CD4-positive, alpha-beta T cell (primary cell): ENCODE measurements around the gene KDM2B. TPM values are rescaled to one million over a fixed set of nuclear protein-coding genes. Genes with fewer than 3 reads are reported as not detected.

Experiments used
- ATAC-seq: fragments of 200-7000 bp; cut with Tn5 transposase; one replicate; pipeline ENCODE4 v1.10.0; 2022; ENCODE audit warnings: mild to moderate bottlenecking; ENCODE audit not compliant: poor library complexity
- CTCF ChIA-PET: fragments of 350-600 bp; sonication (Branson Sonifier 250); formaldehyde crosslinking; loops from one replicate; lab custom pipeline; 2021; ENCODE audit warnings: antibody characterized with exemption, inconsistent platforms; lab: Charles Lee
- POLR2A ChIA-PET: fragments of 350-600 bp; sonication (Branson Sonifier 250); formaldehyde crosslinking; loops from one replicate; lab custom pipeline; 2021; ENCODE audit warnings: antibody characterized with exemption, inconsistent platforms; lab: Charles Lee
- DNase-seq, 14 experiments: peaks; one replicate each; pipeline ENCODE4 v3.0.0-alpha.2; 2013 to 2020; ENCODE audit warnings: mixed read lengths in 2 of 14
- H3K27ac ChIP-seq, 2 donors: one replicate each; pipeline versions ENCODE4 v1.5.1 to v1.7.0; 2013; ENCODE audit warnings: low read length in 2 of 2, low read depth in 1 of 2, mild to moderate bottlenecking in 1 of 2
- H3K27me3 ChIP-seq, 2 experiments: 1 replicate in 1 of 2; 2 replicates in 1 of 2; pipeline versions ENCODE4 v1.6.1 to v1.7.0; 2013; ENCODE audit warnings: low read length in 2 of 2, control low read depth in 1 of 2, mild to moderate bottlenecking in 1 of 2, moderate library complexity in 1 of 2; ENCODE audit not compliant: insufficient read depth in 2 of 2, control insufficient read depth in 1 of 2
- H3K36me3 ChIP-seq: one replicate; pipeline ENCODE4 v1.6.1; 2013; ENCODE audit warnings: low read length, control low read depth; ENCODE audit not compliant: insufficient read depth
- H3K4me1 ChIP-seq: one replicate; pipeline ENCODE4 v1.6.1; 2013; ENCODE audit warnings: low read length, control low read depth; ENCODE audit not compliant: insufficient read depth
- H3K4me3 ChIP-seq: one replicate; pipeline ENCODE4 v1.5.1; 2013; ENCODE audit warnings: mild to moderate bottlenecking, low read length, moderate library complexity
- H3K9me3 ChIP-seq, 2 experiments: 1 replicate in 1 of 2; 2 replicates in 1 of 2; pipeline versions ENCODE4 v1.6.1 to v1.7.0; 2013; ENCODE audit warnings: low read length in 2 of 2, mild to moderate bottlenecking in 2 of 2, control low read depth in 1 of 2, moderate library complexity in 1 of 2; ENCODE audit not compliant: control insufficient read depth in 1 of 2, insufficient read depth in 1 of 2
- H3K27ac Mint-ChIP-seq: one replicate; pipeline ENCODE4 v1.8.0; 2020; ENCODE audit warnings: mixed read lengths
- H3K27me3 Mint-ChIP-seq: one replicate; pipeline ENCODE4 v1.8.0; 2021; ENCODE audit warnings: mixed read lengths
- H3K36me3 Mint-ChIP-seq: one replicate; pipeline ENCODE4 v1.8.0; 2021; ENCODE audit warnings: low read depth, mixed read lengths
- H3K4me1 Mint-ChIP-seq: one replicate; pipeline ENCODE4 v1.8.0; 2021; ENCODE audit warnings: low read depth, mixed read lengths
- H3K4me3 Mint-ChIP-seq: one replicate; pipeline ENCODE4 v1.8.0; 2020; ENCODE audit warnings: mild to moderate bottlenecking, mixed read lengths
- H3K9me3 Mint-ChIP-seq: one replicate; pipeline ENCODE4 v1.8.0; 2020; ENCODE audit warnings: mixed read lengths
- intact Hi-C, 2 experiments: fragments of 100-400 bp; cut with DNase I in 1 of 2; cut with micrococcal nuclease in 1 of 2; formaldehyde crosslinking; loops; one replicate each; pipeline versions ENCODE4 v1.15.1 to v1.9.0; 2023 to 2025; cut with DNase I, micrococcal nuclease
- total RNA-seq, 174 experiments: library from RNA in 2 of 174; stranded (reverse) in 2 of 174; gene quantifications; one replicate each; pipeline ENCODE4 v1.2.3 and lab custom pipeline; 2021 to 2026
- TF ChIP-seq, protein P1 (sequence below): fragments of 200-600 bp; IDR thresholded peaks from one replicate; pipeline ENCODE4 v1.8.0; 2022; ENCODE audit warnings: antibody characterized with exemption, mild to moderate bottlenecking

The KDM2B gene
- total RNA-seq, 2 experiments from 2014 or later, result 60.4 to 62.6 TPM

DNA sequence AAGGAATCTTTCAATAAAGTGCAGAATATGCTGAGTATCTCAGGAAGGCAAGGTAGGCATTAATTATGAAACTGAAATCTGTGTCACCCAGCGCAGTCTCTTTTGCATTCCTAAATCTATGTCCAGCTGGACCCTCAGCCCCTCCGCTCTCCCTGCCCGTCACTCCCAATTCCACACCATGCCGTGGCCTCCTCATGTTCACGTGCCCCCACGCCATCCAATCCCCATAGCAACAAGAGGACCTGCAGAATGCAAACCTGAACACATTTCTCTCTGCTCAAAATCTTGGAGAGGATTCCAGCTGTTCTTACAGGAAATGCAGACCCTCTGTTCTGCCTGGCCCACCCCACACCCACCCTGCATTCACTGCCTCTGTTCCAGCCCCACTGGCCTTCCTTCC is 35.3 kb downstream of the KDM2B start:
- Histone ChIP-seq H3K27ac (no peak overlapping the region), H3K4me3 (no peak overlapping the region), H3K36me3 (peaks cover 39% of the 10 kb centered on the region), H3K27me3 (no peaks in the 10 kb centered on the region), H3K4me1 (no peaks in the 10 kb centered on the region), H3K9me3 (no peaks in the 10 kb centered on the region)
- no peaks in the 10 kb centered on the region for H3K27me3 Mint-ChIP-seq
- DNase-seq (no peak), ATAC-seq (no peak)
- POLR2A ChIA-PET, result interaction anchor here (1.6 to 1.7 kb wide), 2 partner anchors 65 to 82 kb away, joined by 3 to 4 read pairs; no protein-coding TSS in a partner anchor
- no peak overlapping the region for H3K27ac Mint-ChIP-seq
- H3K36me3 Mint-ChIP-seq, result peaks cover 51% of the 10 kb centered on the region
- no peaks in the 10 kb centered on the region for H3K9me3 Mint-ChIP-seq
- intact Hi-C loops, result no loop called here
- H3K4me1 Mint-ChIP-seq, result no peaks in the 10 kb centered on the region
- H3K4me3 Mint-ChIP-seq, result no peak overlapping the region
- TF ChIP-seq, protein P1, sequence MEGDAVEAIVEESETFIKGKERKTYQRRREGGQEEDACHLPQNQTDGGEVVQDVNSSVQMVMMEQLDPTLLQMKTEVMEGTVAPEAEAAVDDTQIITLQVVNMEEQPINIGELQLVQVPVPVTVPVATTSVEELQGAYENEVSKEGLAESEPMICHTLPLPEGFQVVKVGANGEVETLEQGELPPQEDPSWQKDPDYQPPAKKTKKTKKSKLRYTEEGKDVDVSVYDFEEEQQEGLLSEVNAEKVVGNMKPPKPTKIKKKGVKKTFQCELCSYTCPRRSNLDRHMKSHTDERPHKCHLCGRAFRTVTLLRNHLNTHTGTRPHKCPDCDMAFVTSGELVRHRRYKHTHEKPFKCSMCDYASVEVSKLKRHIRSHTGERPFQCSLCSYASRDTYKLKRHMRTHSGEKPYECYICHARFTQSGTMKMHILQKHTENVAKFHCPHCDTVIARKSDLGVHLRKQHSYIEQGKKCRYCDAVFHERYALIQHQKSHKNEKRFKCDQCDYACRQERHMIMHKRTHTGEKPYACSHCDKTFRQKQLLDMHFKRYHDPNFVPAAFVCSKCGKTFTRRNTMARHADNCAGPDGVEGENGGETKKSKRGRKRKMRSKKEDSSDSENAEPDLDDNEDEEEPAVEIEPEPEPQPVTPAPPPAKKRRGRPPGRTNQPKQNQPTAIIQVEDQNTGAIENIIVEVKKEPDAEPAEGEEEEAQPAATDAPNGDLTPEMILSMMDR, result no peak
- CTCF ChIA-PET, result no interaction called here

DNA sequence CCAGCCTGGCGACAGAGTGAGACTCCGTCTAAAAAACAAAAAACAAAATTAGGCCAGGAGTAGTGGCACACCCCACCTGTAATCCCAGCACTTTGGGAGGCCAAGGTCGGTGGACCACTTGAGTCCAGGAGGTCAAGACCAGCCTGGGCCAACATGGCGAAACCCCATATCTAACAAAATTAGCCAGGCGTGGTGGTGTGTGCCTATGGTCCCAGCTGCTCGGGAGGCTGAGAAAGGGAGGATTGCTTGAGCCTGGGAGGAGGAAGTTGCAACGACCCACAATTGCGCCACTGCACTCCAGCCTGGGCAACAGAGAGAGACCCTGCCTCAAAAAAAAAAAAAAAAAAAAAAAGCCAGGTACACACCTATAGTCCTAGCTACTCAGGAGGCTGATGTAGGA is 37.0 kb downstream of the KDM2B start:
- H3K36me3 Mint-ChIP-seq, result peaks cover 49% of the 10 kb centered on the region
- H3K27me3 ChIP-seq, result no peaks in the 10 kb centered on the region
- TF ChIP-seq, protein P1, result no peak
- peaks cover 2% of the 10 kb centered on the region for H3K4me1 ChIP-seq
- H3K27ac ChIP-seq, result no peak overlapping the region
- peaks cover 2% of the 10 kb centered on the region for H3K4me1 Mint-ChIP-seq
- POLR2A ChIA-PET, result no interaction called here
- no peaks in the 10 kb centered on the region for H3K27me3 Mint-ChIP-seq
- H3K4me3 ChIP-seq, result no peak overlapping the region
- no peak overlapping the region for H3K27ac Mint-ChIP-seq
- H3K4me3 Mint-ChIP-seq, result no peak overlapping the region
- H3K9me3 ChIP-seq, result no peaks in the 10 kb centered on the region
- no peaks in the 10 kb centered on the region for H3K9me3 Mint-ChIP-seq
- CTCF ChIA-PET, result interaction anchor here (0.7 kb wide), 1 partner anchor 297 kb away, joined by 4 read pairs; no protein-coding TSS in a partner anchor
- DNase-seq, result no peak
- H3K36me3 ChIP-seq, result peaks cover 30% of the 10 kb centered on the region
- intact Hi-C loops, result no loop called here
- ATAC-seq, result no peak

DNA sequence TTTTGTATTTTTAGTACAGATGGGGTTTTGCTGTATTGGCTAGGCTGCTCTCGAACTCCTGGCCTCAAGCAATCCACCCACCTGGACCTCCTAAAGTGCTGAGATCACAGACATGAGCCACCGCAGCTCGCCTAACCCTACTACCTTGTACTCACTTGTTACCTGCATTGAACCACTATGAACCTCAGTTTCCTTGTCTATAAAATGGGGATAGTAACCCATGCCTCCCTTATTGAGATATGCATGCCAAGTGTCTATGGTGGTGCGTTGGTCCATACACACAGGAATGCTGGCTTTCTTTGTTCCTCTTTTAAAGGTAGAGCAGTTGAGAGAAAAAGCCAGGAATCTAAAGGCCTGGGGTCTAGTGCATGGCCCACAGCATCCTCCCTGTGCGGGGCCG is 40.9 kb downstream of the KDM2B start:
- no peaks in the 10 kb centered on the region for H3K9me3 Mint-ChIP-seq
- TF ChIP-seq, protein P1, result no peak
- H3K36me3 Mint-ChIP-seq, result peaks cover 33% of the 10 kb centered on the region
- no peaks in the 10 kb centered on the region for H3K27me3 ChIP-seq
- POLR2A ChIA-PET, result no interaction called here
- H3K4me1 ChIP-seq, result peaks cover 37% of the 10 kb centered on the region
- ATAC-seq (no peak), DNase-seq (no peak)
- H3K27ac ChIP-seq, result no peak overlapping the region
- no peaks in the 10 kb centered on the region for H3K9me3 ChIP-seq
- H3K4me1 Mint-ChIP-seq, result peaks cover 28% of the 10 kb centered on the region
- no peak overlapping the region for H3K4me3 ChIP-seq
- H3K27me3 Mint-ChIP-seq, result no peaks in the 10 kb centered on the region
- CTCF ChIA-PET, result interaction anchor here (1.6 kb wide), 1 partner anchor 129 kb away, joined by 3 read pairs; no protein-coding TSS in a partner anchor
- H3K27ac Mint-ChIP-seq, result no peak overlapping the region
- peaks cover under 1% of the 10 kb centered on the region for H3K36me3 ChIP-seq
- H3K4me3 Mint-ChIP-seq, result peak overlapping the region; percentile 54
- intact Hi-C loops, result loop anchor here in 1 of 2 experiments (10.0 kb wide), 1 partner anchor 245 kb away; no protein-coding TSS in a partner anchor
